NB4 (cell line): ENCODE measurements around the gene YWHAQ.
"Not testable (repeated sequence)": the region's sequence is repeated elsewhere in the genome, so short reads cannot be mapped to it uniquely, and the experiment has no call there.

ENCODE experiments used
- DNase-seq: peaks from one replicate; pipeline ENCODE4 v3.0.0; 2010; ENCODE audit warnings: low read depth
- H3K4me3 ChIP-seq: one replicate; pipeline ENCODE4 v1.5.1; 2011; ENCODE audit warnings: mild to moderate bottlenecking, low read depth, low read length, moderate library complexity
- MAX ChIP-seq: IDR thresholded peaks from 2 replicates; pipeline ENCODE4 v1.6.1; 2011; ENCODE audit warnings: low read depth, low read length
- MYC ChIP-seq: IDR thresholded peaks from 2 replicates; pipeline ENCODE4 v1.6.1; 2011; ENCODE audit warnings: low read depth, low read length
- POLR2A ChIP-seq: IDR thresholded peaks from 2 replicates; pipeline ENCODE4 v1.6.1; 2011; ENCODE audit warnings: mild to moderate bottlenecking; ENCODE audit not compliant: insufficient read length; ENCODE audit errors: extremely low read depth
- TF ChIP-seq, protein P1 (sequence below): IDR thresholded peaks from one replicate; pipeline ENCODE4 v1.5.1; 2012; ENCODE audit warnings: low read depth, low read length

The YWHAQ gene

DNA sequence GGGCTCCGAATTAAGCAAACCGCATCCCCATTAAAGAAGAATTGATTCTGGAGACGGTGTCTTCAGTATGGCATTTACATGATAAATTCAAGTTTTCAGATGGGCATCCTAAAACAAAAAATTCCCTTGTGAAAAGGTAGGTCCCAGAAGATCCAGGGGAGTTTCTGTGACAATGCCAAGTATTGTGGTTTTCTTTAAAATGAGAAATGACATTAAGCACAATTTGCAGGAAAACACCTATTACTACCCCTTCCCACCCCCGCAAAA lies 689 bp upstream of the YWHAQ start:
- TF ChIP-seq MYC (no peak), MAX (no peak), POLR2A (no peak)
- TF ChIP-seq, protein P1, sequence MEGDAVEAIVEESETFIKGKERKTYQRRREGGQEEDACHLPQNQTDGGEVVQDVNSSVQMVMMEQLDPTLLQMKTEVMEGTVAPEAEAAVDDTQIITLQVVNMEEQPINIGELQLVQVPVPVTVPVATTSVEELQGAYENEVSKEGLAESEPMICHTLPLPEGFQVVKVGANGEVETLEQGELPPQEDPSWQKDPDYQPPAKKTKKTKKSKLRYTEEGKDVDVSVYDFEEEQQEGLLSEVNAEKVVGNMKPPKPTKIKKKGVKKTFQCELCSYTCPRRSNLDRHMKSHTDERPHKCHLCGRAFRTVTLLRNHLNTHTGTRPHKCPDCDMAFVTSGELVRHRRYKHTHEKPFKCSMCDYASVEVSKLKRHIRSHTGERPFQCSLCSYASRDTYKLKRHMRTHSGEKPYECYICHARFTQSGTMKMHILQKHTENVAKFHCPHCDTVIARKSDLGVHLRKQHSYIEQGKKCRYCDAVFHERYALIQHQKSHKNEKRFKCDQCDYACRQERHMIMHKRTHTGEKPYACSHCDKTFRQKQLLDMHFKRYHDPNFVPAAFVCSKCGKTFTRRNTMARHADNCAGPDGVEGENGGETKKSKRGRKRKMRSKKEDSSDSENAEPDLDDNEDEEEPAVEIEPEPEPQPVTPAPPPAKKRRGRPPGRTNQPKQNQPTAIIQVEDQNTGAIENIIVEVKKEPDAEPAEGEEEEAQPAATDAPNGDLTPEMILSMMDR = no peak
- peak overlapping the region; percentile 18 for H3K4me3 ChIP-seq
- no peak for DNase-seq

- TF ChIP-seq POLR2A (no peak), MYC (no peak; the same call in 1 of the 2 replicates), MAX (peak; percentile 56; the same call in 1 of the 2 replicates)
- TF ChIP-seq, protein P1 = no peak
- DNase-seq = peak; percentile 87
- H3K4me3 ChIP-seq = peak overlapping the region; percentile 96
Observed at GRCh38 chr2:9630117-9630735, 571 bp downstream of the YWHAQ start.

DNA sequence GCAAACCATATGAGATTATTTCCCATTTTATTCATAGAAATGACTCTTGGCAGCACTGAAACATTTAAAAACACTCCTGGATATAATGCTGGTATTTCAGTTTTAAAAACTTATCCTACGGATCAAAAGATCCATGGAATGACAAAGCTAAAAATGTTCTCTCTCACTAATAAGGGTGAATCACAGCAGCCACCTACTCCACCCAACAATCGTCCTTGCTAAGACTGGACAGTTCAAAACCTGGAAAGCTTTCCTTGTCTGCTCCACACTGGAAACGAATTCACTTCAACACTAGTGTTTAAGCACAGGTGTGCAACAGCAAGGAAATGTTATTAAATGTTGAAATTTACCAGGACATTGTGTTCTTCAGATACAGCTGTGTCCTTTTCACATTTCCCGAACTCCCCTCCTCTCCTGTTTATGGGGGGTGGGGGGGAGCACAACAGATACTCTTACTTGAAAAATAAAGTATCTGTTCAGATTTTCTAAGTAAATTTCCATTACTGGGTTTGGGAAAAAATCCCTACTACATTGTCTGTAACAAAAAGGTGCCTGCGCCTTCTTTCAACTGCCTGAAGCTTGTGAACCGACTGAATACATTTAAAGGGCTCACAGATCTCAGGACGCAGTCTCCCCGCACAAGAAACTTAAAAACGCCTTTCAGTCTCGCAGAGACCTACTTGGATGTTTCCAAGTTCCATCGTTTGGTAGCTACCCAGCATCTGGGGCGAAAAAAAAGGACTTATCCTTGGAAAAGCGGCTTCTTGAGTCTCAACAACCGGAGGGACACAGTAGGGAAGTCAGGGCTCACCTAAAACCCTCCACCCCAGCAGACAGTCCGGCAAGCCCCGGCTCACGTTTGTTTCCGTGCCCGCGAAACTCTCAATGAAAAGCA lies 1.3 kb downstream of the YWHAQ start:
- H3K4me3 ChIP-seq = peak overlapping the region; percentile 96
- TF ChIP-seq, protein P1 = no peak
- TF ChIP-seq MAX (no peak), POLR2A (no peak), MYC (no peak)
- peak; percentile 59 for DNase-seq

DNA sequence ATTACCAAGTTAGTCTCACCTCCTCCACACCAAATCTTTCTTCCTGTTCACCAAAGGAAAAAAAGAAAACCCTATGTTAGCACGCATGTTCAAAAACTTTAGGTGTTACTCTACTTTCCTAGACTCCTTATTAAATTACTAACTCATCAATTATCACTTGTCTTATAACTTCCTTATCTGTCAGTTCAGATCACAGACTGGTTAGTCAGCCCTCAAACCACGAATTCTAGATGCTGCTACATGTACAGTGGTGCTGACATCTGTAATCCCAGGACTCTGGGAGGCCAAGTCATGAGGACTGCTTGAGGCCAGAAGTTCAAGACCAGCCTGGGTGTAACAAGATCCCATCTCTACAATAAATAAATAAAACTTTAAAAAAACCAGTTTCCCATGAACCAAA lies 3.5 kb downstream of the YWHAQ start:
- TF ChIP-seq POLR2A (no peak), MAX (no peak), MYC (no peak)
- TF ChIP-seq, protein P1 = no peak
- peak overlapping the region; percentile 4 for H3K4me3 ChIP-seq
- peak; percentile 75 for DNase-seq

DNA sequence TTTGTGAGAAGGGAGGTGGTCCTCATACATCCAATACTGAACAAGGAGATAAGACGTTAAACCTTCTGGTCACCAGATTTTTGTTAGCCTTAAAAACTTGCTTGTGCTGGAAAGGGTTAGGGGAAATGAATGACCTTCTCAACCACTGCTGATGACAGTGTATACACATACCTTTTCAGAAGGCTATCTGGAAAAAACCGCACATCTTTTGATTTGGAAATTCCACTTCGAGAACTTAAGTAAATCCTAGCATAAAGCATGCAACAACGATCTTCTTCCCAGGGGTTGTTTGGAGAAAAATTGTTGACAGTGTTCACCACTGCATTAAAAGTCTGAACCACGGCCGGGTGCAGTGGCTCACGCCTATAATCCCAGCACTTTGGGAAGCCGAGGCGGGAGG lies 7.6 kb downstream of the YWHAQ start:
- no peak for DNase-seq
- no peak overlapping the region for H3K4me3 ChIP-seq
- no peak for TF ChIP-seq MAX
- no peak for TF ChIP-seq POLR2A
- TF ChIP-seq MYC = no peak
- TF ChIP-seq, protein P1 = no peak

DNA sequence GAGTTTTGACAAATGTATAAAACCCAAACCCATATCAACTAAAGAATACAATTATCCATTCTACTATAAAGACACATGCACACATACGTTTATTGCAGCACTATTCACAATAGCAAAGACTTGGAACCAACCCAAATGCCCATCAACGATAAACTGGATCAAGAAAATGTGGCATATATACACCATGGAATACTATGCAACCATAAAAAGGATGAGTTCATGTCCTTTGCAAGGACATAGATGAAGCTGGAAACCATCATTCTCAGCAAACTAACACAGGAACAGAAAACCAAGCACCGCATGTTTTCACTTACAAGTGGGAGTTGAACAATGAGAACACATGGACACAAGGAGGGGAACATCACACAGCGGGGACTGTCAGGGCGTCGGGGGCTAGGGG lies 9.1 kb downstream of the YWHAQ start:
- not testable (repeated sequence) for DNase-seq, H3K4me3 ChIP-seq
